ENCODE measurements around the gene PTPN1. TPM values are rescaled to one million over a fixed set of nuclear protein-coding genes. Genes with fewer than 3 reads are reported as not detected.

PTPN1 gene
- total and polyA plus RNA-seq, 2 experiments from 2014 or later = 19.4 to 29.4 TPM

- peaks cover 7% of the 10 kb centered on the region for H3K36me3 ChIP-seq
- no peaks in the 10 kb centered on the region for H3K9me3 ChIP-seq (ENCODE audit: low read depth)
- H3K27me3 ChIP-seq = no peaks in the 10 kb centered on the region
- H3K27ac ChIP-seq = no peak overlapping the region
- TF ChIP-seq CTCF (IDR thresholded peaks at IDR 0.05; ENCODE audit: low read depth, low read length) = no peak
- peaks cover 6% of the 10 kb centered on the region for H3K4me1 ChIP-seq (ENCODE audit: low read depth)
- H3K4me3 ChIP-seq = no peak overlapping the region
- peak in 1 of 2 donors; percentile 75 for DNase-seq (ENCODE audit: low read depth in 1 of 2, low spot score in 1 of 2)
Measured at GRCh38 chr20:50558483-50558925, 48.3 kb downstream of the PTPN1 start.

- H3K36me3 ChIP-seq = peaks cover 7% of the 10 kb centered on the region
- no peak for TF ChIP-seq CTCF (IDR thresholded peaks at IDR 0.05; ENCODE audit: low read depth, low read length)
- H3K4me3 ChIP-seq = no peak overlapping the region
- H3K9me3 ChIP-seq (ENCODE audit: low read depth) = no peaks in the 10 kb centered on the region
- peak in 1 of 2 donors; percentile 47 for DNase-seq (ENCODE audit: low read depth in 1 of 2, low spot score in 1 of 2)
- peaks cover 8% of the 10 kb centered on the region for H3K4me1 ChIP-seq (ENCODE audit: low read depth)
- no peak overlapping the region for H3K27ac ChIP-seq
- no peaks in the 10 kb centered on the region for H3K27me3 ChIP-seq
Measured at GRCh38 chr20:50559149-50559548, 49.0 kb downstream of the PTPN1 start.

- H3K4me1 ChIP-seq (ENCODE audit: low read depth) = peaks cover 8% of the 10 kb centered on the region
- no peak overlapping the region for H3K27ac ChIP-seq
- no peak for TF ChIP-seq CTCF (IDR thresholded peaks at IDR 0.05; ENCODE audit: low read depth, low read length)
- no peak for DNase-seq (ENCODE audit: low read depth in 1 of 2, low spot score in 1 of 2)
- H3K36me3 ChIP-seq = peaks cover 7% of the 10 kb centered on the region
- no peaks in the 10 kb centered on the region for H3K27me3 ChIP-seq
- H3K4me3 ChIP-seq = no peak overlapping the region
- no peaks in the 10 kb centered on the region for H3K9me3 ChIP-seq (ENCODE audit: low read depth)
Measured at GRCh38 chr20:50559856-50560638, 49.9 kb downstream of the PTPN1 start.

- Histone ChIP-seq H3K4me3 (no peak overlapping the region), H3K9me3 (ENCODE audit: low read depth) (no peaks in the 10 kb centered on the region), H3K4me1 (ENCODE audit: low read depth) (peaks cover 8% of the 10 kb centered on the region), H3K36me3 (peaks cover 7% of the 10 kb centered on the region), H3K27ac (no peak overlapping the region), H3K27me3 (no peaks in the 10 kb centered on the region)
- no peak for DNase-seq (ENCODE audit: low read depth in 1 of 2, low spot score in 1 of 2)
- no peak for TF ChIP-seq CTCF (IDR thresholded peaks at IDR 0.05; ENCODE audit: low read depth, low read length)
Measured at GRCh38 chr20:50560867-50561266, 50.7 kb downstream of the PTPN1 start.

GRCh38 chr20:50561379-50562078 is 51.3 kb downstream of the PTPN1 start:
- Histone ChIP-seq H3K36me3 (peaks cover 7% of the 10 kb centered on the region), H3K27ac (no peak overlapping the region), H3K9me3 (ENCODE audit: low read depth) (no peaks in the 10 kb centered on the region), H3K4me3 (no peak overlapping the region), H3K27me3 (no peaks in the 10 kb centered on the region), H3K4me1 (ENCODE audit: low read depth) (peaks cover 8% of the 10 kb centered on the region)
- DNase-seq (ENCODE audit: low read depth in 1 of 2, low spot score in 1 of 2) = peak in 1 of 2 donors; percentile 93
- TF ChIP-seq CTCF (IDR thresholded peaks at IDR 0.05; ENCODE audit: low read depth, low read length) = no peak
